GM20000 (cell line): Measurements from ENCODE around the gene TDP2.
A peak's percentile ranks its signal among the peaks of the same experiment; 100 is the strongest.

Experiments used
- DNase-seq: peaks from one replicate; pipeline ENCODE4 v3.0.0; 2012; ENCODE audit warnings: low spot score
- CTCF ChIP-seq: IDR thresholded peaks from 2 replicates; pipeline ENCODE4 v1.5.1; 2012; ENCODE audit warnings: mild to moderate bottlenecking, control low read depth; ENCODE audit errors: extremely low read depth, missing control alignments

Gene TDP2

GRCh38 chr6:24606200-24606930 lies 60.3 kb downstream of the TDP2 start:
- no peak for TF ChIP-seq CTCF
- DNase-seq: no peak

- TF ChIP-seq CTCF: no peak
- no peak for DNase-seq
Measured at GRCh38 chr6:24603241-24603640, 63.5 kb downstream of the TDP2 start.

GRCh38 chr6:24600903-24601302 lies 65.8 kb downstream of the TDP2 start:
- no peak for DNase-seq
- TF ChIP-seq CTCF: peak; percentile 26
